ENCODE results near the gene R3HDM2.

The R3HDM2 gene

DNA sequence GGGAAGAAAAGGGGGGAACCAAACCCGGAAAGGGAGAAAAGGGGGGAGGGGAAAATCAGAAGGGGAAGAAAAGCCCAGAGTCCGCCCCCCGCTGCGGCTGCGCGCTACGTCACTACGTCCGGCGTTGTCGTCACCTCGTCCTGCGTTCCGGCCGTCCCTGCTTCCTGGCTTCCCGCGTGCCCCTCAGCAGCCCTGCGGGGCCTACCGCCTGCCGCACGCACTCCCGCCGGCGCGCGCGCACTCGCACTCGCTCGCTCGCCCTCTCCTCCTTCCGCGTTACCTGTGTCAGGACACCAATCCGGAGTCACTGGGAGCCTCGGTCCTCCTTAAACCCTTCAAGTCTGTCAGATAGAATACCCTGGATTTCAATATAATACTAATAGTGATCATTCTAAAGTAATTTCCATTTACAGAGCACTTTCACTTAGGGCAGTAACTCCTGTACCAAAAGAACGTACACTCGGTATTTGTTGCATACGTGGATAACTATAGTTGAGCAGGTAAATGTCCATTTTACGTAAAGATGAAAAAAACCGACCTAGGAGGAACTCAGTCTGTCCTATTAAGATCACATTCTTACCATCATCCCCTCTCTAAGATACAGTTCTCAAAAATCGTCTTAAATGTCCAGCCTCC is at the start of gene R3HDM2:
R3HDM2 (minus strand) TSS at position 113 of the 636 bp plus-strand sequence. CDS start 120,615 bp downstream, outside the sequence.
- peak; percentile 98 for DNase-seq

DNA sequence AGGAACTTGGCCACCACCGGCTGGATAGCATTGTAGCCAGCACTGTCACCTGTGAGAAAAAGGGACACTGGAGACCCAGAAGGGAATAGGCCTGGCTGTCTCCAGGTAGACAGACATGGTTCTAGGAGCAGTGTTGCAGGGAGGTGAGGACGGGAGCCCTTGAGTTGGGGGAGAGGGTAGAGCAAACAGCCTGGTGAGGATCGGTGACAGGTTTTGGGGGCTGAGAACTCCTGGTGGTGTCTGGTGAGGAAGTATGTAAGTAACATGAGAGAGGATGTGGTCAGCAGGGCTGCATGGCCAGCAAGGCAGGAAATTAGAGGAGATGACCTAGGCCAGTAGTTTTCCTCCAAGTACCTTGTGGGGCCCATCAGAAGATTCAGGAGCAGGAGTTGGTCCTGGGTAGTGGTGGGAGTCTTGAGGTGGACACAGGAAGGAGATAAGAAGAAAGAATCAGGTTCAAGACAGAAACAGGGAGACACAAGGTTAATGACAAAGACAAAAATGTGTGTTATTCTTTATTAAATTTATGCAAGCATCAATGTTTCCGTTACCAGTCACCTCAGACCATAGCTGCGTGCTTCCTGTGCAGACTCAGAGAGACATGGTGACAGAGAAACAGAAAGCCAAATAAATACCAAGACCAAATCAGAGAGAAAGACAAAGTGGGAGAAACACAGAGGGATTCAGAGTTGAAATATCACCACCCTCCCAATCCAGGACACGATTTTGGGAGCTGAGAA is 48.7 kb upstream of the R3HDM2 start, which contains the start of gene ARHGAP9:
ARHGAP9 (minus strand) TSS at position 491 of the 740 bp plus-strand sequence; CDS start at position 31, 460 bp downstream.
- no peak for DNase-seq

DNA sequence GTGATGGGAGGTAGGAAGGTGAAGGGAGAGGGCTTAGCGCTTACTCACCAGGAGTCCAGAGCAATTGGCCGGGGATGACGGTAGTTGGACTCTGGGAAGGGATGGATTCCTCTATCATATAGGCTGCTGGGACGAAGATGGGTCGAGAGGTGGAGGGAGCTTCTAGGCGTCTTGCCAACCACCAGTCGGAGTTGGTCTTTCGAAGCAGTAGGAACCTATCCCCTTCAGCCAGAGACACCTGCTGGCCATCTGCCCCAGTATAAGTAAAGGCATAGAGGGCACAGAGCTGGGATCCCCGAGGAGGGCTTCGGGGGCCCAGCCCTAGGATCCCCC is 48.2 kb upstream of the R3HDM2 start:
- no peak for DNase-seq

DNA sequence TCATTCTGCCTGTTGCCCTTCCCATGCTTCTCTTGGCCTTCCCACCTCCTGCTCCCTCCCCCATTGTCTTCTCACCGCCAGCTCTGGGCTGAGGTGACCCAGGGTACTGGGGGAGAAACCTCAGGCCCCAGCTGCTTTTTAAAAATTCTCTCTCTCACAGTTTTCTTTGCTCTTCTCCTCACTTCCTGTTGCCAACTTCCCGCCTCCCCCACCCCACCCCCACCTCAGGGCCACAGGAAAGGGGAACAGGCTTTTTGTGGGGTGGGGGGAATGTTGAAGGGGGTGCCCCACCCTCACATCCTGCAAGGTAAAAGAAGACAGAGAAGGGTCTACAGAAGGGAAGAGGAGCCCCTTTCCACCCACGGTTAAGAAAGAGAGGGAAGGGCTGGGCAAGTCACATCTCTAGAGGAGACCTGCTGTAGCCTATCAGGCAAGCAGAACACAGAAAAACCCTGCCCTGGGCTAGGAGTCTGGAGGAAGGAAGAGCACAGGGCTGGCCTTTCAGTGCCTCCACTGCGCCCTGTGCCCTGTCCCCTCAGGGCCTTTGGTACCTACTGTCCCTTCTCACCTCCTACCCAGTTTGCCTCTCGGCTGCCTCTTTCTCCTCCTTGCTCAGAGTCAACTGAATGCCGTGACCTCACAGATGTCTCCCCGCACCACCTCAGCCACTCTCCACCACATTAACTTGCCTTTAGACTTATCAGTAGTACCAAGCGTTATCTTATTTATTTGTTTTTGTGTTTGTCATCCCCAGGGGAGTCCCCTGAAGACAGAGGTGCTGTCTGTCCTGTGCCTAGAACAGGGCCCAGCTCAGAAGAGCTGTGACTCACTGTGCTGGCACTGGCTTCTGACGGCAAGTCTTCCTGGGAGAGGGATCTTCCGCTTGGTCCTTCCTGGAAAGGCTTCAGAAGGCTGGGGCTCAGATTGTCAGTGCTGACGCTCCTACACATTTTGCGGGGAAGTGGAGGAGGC is 47.2 kb upstream of the R3HDM2 start:
- no peak for DNase-seq

DNA sequence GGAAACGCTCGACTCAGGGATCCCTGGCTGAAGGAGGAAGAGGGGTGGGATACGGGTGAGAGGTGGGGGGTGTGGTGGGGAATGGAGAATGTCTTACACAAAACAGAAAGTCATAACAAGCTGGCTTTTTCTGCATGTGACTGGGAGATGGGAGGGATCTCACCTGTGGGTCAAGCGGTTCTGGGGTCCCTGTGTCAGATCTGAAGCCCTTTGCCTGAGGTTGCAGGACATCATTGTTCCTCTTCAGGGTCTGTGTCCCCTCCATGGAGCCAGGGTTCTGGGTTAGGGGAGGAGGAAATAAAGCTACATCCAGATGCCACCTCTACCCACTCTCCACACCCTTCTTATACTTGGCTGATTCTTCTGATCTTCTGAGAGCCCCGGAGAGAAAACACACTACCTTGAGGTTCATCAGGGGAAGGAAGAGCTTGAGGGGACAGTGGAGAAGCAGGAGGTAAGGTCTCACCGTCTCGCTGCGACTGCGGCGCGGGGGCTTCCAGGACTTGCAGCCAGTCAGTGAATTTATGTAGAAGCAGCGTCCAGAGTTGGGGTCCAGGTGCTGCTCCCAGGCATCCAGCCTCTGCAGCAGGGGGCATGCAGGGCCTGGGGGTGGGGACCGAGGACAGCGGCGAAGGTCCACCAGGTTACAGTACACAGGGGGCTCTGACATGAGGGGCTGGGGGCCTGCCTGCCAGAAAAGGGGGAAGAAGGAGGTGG is 46.3 kb upstream of the R3HDM2 start:
- DNase-seq: no peak

DNA sequence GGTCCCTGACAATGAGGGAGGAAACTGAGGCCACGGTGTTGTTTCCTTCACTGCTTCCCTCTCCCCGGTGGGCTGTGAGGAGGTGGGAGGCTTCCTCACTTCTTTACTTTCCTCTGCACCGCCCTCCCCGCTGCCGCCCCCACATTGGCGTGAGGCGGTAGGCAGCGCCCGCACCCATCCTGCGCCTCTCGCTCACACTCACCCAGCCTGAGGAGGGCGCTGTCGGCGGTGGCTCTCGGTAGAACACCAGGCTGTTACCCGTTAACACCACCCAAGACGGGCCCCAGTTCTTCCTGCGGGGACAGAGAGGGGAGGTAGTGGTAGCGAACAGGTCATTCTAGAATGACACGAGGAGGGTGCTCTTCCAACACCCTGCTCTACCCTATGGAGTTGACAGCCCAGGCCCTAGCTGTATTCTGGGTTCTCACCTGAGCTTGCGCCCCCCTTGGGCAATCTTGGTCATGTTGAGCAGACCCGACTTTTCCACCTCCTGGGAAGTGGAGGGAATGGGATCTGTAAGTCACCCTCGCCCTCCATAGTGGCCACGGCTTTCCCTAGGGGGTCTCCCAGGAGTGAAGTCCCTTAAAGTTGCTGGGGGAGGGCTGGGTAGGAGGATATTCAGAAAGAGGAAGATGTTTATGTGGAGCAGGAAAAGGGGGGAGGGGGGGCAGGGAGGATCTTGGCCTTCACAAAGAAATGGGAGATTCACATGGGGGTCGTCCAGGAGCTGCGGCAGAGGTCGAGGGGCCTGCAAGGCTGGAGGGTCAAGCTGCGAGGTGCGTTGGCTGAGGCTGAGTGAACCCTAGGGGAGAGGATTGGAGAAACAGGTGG is 45.5 kb upstream of the R3HDM2 start:
- no peak for DNase-seq

DNA sequence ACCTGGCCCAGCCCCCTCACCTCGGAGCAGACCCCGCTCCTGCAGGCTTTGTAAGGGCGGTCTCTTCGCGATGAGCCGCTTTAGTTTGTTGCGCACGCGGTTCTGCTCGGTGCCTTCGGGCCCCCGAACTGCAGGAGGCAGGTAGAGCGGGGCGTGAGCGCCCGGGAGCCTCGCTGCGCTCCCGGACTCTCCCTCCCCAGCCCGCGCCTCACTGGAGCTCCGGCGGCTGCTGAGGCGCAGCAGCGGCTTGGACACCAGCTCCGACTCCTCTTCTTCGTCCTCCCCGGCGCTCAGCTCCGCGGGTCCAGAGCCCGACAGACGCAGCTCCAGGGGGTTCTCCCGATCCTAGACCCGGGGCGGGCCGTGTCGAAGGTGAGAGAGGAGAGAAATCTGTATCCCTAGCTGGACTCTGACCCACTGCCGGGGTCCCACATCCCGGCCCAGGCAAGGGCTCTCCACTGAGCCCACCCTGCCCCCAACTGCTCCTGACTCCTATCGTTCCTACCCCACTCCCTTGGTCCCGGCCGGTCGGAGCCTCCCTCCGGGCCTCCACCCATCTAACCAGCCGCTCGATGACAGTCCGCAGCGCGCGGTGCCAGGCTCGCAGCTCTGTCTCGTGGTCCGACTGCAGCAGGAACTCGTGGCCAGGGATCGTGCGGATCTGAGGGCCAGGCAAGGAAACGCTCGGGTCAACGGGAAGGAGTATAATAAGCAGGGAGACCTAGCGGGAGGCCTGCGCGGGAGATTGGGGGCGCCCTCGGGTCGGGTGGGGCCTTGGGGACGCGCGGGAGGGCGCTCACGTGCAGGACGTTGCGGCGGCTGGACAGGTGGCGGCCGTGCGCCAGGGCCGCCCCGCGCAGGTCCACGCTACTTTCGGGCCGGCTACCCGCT is 44.7 kb upstream of the R3HDM2 start:
- no peak for DNase-seq

DNA sequence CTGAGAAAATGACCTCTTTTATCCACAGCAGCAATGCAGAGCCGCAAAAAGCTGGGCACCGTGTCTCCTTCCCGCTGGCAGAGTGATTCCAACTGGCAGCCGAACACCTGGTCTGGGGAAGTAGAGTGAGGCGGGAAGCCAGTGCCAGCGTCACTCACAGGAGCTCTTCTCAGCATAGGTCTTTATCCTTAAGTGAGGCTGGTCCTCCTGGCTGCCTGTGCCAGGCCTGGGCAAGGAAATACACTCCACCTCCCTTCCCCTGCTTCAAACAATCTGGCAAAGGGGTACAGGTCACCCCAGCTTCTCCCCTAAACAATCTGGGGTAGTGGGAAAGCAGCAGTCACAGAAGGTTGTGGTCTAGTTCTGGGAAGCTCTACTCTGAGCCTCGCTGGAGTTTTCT is 44.0 kb upstream of the R3HDM2 start:
- DNase-seq: no peak

DNA sequence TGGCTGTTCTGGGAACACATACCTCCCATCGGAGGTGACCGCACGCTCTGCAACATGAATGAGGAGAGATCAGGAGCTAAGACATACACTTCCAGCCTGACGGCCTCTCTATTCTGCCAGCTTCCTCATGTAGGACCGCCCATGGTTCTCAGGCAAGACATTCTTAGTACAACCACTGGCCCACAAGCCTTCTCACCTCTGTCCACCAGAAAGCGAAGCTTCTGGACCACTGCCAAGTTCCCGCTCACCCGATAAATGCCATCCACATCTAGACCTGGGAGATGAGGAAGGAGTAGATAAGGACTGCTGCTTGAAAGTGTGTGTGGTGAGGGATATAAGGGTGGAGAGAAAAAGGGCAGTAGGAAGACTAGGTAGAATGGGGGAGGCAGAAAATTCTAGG is 43.6 kb upstream of the R3HDM2 start:
- no peak for DNase-seq

DNA sequence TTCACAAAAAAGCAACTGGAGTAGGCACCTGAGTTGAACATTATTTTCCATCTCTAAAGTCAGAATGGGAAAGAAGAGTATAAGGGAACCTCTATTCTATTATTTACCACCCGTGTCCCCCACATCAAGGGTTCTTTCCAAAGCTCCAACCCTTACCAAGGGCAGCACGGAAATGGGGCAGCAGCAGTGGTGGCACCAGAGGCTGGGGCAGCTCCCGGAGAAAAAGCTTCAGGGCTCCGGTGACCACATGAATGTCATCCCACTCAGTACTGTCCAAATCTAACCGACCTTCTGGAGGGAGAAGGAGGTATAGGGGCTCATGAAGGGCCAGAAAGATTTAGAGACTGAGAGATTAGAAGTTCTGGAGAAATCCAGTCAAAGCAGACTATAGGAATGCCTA is 43.0 kb upstream of the R3HDM2 start:
- DNase-seq: no peak

DNA sequence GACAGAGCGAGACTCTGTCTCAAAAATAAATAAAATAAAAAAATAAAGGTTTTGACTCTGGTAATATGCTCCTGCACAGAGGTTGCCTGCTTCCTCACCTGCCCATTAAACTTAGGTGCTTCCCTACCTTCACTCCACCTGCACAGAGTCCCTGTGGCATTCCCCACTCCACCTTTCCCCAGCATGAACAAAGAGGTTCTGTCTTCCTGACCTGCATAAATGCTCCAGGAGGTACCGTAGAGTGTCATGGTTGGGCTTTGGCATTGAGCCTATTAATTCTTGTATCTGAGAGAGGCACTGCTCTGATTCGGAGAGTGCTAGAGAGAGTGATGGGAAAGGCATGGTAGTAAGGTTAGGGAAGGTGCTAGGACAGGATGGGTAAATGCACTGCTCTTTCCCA is 42.5 kb upstream of the R3HDM2 start:
- DNase-seq: no peak

DNA sequence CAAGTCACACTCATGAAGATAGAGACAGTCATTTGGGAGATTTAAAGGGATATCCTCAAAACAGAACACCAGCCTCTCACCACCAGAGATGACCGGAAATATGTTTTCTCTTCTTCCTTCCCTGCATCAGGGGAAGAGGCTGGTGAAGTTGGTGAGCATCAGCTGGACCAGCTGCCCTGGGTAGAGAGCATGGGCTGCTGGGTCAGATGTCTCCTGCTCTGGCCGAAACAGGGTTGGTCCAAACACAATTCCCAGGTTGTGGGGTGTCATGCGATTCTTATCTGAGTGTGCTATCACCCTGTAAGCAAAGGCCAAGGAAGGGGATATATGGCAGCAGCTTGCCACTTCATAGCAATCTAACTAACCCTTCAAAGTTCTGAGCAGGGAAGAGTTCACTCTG is 41.5 kb upstream of the R3HDM2 start:
- no peak for DNase-seq

DNA sequence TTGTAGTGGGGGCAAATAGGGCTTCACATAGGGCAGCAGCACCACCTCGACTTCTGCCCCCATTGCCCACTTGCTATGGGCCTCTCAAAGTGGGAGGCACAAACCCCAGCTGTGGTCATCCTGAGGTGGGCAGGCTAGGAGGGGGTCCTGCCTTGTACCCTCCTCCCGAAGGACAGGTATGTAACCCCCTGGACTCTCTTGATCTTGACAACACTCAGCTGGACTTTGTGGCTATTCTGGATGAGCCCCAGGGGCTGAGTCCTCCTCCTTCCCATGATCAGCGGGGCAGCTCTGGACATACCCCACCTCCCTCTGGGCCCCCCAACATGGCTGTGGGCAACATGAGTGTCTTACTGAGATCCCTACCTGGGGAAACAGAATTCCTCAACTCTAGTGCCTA is 40.8 kb upstream of the R3HDM2 start:
- no peak for DNase-seq

DNA sequence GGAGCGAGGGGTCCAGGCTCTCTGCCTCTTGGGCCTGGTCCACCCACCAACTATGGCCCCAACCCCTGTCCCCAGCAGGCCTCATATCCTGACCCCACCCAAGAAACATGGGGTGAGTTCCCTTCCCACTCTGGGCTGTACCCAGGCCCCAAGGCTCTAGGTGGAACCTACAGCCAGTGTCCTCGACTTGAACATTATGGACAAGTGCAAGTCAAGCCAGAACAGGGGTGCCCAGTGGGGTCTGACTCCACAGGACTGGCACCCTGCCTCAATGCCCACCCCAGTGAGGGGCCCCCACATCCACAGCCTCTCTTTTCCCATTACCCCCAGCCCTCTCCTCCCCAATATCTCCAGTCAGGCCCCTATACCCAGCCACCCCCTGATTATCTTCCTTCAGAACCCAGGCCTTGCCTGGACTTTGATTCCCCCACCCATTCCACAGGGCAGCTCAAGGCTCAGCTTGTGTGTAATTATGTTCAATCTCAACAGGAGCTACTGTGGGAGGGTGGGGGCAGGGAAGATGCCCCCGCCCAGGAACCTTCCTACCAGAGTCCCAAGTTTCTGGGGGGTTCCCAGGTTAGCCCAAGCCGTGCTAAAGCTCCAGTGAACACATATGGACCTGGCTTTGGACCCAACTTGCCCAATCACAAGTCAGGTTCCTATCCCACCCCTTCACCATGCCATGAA is 40.3 kb upstream of the R3HDM2 start:
- no peak for DNase-seq

DNA sequence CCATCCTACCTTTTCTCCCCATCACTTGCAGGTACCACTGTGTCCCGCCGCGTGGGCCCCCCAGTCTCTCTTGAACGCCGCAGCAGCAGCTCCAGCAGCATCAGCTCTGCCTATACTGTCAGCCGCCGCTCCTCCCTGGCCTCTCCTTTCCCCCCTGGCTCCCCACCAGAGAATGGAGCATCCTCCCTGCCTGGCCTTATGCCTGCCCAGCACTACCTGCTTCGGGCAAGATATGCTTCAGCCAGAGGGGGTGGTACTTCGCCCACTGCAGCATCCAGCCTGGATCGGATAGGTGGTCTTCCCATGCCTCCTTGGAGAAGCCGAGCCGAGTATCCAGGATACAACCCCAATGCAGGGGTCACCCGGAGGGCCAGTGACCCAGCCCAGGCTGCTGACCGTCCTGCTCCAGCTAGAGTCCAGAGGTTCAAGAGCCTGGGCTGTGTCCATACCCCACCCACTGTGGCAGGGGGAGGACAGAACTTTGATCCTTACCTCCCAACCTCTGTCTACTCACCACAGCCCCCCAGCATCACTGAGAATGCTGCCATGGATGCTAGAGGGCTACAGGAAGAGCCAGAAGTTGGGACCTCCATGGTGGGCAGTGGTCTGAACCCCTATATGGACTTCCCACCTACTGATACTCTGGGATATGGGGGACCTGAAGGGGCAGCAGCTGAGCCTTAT is 39.6 kb upstream of the R3HDM2 start:
- no peak for DNase-seq

DNA sequence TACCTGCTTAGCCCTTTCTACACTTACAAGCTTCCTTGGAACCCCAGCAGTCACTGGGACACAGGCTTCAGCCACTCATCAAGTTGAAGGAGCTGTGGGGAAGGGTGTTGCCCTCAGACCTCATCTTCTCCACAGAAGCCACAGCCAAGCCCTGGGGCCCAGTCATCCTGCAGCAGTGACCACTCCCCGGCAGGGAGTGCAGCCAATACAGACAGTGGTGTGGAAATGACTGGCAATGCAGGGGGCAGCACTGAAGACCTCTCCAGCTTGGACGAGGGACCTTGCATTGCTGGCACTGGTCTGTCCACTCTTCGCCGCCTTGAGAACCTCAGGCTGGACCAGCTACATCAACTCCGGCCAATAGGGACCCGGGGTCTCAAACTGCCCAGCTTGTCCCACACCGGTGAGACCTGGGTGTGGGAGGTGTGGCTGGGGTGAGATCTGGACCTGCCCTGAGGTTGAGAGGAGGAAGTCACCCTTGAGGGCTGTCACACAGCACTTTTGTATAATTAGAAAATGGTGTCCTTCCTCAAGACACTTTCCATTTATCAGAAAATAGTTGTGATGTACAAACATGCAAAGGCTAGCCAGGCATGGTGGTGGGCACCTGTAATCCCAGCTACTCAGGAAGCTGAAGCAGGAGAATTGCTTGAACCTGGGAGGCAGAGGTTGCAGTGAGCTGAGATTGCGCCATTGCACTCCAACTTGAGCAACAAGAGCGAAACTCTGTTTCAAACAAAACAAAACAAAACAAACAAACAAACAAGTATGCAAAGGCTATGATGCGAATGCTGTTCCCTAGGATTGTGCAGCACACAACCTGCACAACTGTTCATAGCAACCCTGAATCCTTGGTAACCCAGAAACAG is 38.7 kb upstream of the R3HDM2 start:
- no peak for DNase-seq

DNA sequence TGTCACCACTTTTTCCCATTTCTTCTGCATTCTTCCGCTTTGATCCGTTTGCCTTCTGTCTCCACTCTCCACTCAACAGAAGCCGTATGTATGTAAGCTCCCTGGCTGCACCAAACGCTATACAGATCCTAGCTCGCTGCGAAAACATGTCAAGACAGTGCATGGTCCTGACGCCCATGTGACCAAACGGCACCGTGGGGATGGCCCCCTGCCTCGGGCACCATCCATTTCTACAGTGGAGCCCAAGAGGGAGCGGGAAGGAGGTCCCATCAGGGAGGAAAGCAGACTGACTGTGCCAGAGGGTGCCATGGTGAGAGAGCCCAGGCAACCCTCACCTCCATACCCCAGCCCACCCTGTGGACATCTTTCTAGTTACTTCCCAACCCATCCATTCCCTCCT is 37.1 kb upstream of the R3HDM2 start:
- DNase-seq: no peak

DNA sequence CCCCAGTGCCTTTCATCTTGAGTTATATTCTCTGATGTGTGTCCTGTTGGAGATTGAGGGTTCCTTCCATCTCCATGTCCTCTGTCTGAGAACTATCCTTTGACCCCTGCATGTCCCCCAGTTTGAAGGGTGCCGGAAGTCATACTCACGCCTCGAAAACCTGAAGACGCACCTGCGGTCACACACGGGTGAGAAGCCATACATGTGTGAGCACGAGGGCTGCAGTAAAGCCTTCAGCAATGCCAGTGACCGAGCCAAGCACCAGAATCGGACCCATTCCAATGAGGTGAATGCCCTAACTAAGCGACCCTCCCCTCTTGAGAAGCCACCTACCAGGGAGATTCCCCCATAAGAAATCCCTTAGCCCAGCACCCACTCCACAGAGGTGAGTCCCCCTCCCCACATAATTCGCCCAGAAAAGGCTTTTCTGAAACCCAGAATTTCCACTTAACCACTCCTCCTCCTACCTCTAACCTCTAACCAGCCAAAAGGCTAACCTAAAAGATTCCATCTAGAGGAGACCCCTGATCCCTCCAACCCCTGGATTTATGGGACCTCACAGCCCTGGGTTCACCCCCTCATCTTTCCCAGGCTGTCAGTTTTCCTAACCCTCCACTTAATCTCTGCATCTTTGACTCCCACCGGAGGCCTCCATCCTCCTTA is 36.5 kb upstream of the R3HDM2 start:
- DNase-seq: no peak
